Subcutaneous abdominal adipose tissue (tissue), 5 donors: ENCODE measurements around the gene STK25.

Source experiments
- H3K27ac ChIP-seq: one replicate; pipeline ENCODE4 v1.7.0; 2013; ENCODE audit warnings: low read depth, mild to moderate bottlenecking, inconsistent platforms, low read length, moderate library complexity
- H3K27me3 ChIP-seq, 5 donors: one replicate each; pipeline ENCODE4 v1.7.0; 2013; ENCODE audit warnings: low read length in 5 of 5, inconsistent platforms in 1 of 5; ENCODE audit not compliant: control insufficient read depth in 5 of 5, insufficient read depth in 4 of 5
- H3K36me3 ChIP-seq, 5 donors: one replicate each; pipeline ENCODE4 v1.7.0; 2013; ENCODE audit warnings: low read length in 5 of 5; ENCODE audit not compliant: control insufficient read depth in 5 of 5, insufficient read depth in 5 of 5
- H3K4me1 ChIP-seq, 5 donors: one replicate each; pipeline ENCODE4 v1.7.0; 2013; ENCODE audit warnings: low read length in 5 of 5, mild to moderate bottlenecking in 3 of 5, moderate library complexity in 1 of 5; ENCODE audit not compliant: control insufficient read depth in 5 of 5, insufficient read depth in 5 of 5
- H3K4me3 ChIP-seq, 5 donors: one replicate each; pipeline ENCODE4 v1.7.0; 2013; ENCODE audit warnings: low read length in 5 of 5, low read depth in 1 of 5
- H3K9ac ChIP-seq, 5 donors: one replicate each; pipeline ENCODE4 v1.7.0; 2013; ENCODE audit warnings: low read length in 5 of 5, mild to moderate bottlenecking in 4 of 5, moderate library complexity in 3 of 5
- H3K9me3 ChIP-seq, 5 donors: one replicate each; pipeline ENCODE4 v1.7.0; 2013; ENCODE audit warnings: low read length in 5 of 5; ENCODE audit not compliant: control insufficient read depth in 5 of 5
- donor health status: healthy.
- donor health status: healthy.
- donor health status: healthy.
- donor health status: healthy.
- donor health status: healthy.

STK25 gene

DNA sequence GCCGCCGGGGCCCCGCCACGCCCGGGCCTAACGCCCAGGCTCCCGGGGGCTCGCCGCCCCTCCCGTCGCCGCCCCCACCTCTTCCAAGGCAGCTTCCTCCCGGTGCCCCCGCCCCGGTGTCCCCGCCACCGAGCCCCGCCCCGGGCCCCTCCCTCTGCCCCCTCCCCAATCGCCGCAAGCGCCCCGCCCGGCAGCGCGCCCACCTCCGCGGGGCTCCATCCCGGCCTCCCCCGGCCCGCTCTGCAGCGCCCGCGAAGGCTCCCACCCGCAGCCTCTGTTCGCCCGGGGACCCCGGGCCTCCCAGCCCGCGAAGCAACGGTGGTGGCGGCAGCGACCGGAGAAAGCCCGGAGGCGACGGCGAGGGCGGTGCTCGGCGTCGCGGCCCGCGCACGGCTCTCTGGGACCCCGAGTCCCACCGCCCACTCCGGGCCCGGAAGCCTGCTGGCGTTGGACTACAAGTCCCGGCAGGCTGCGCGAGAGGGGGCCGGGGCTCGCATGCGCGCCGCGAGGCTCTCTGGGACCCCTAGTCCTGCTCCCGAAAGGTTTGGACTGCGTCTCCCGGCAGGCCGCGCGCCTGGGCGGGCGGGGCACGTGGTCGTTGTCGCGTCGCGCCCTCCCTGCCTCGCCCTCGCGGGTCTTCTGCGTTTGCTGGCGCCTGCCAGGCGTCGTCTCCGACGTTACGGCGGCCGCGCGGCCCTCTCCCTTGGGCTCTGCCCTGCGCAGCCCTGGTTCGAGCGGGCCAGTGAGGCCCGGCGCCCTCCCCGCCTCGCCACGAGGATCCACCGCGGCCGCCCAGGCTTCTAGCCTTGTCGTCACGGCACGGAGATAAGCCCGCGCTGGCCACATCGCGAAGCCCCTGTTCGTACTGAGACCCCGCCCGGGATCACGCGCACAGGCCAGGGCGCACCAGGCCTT is at the start of gene STK25:
Gene STK25 (minus strand): TSS at position 345 of the 915 bp plus-strand sequence. CDS start 549 bp downstream, outside the sequence.
- H3K36me3 ChIP-seq = peaks cover 0 to 7% (median 0%) of the 10 kb centered on the region in 5 donors
- peak within 1 kb of the TSS; percentile 51 to 91 (median 80) for H3K4me3 ChIP-seq
- H3K27ac ChIP-seq = no peak within 1 kb of the TSS
- peaks cover 7 to 42% (median 35%) of the 10 kb centered on the region in 5 donors for H3K4me1 ChIP-seq
- no peaks in the 10 kb centered on the region for H3K9me3 ChIP-seq
- peak within 1 kb of the TSS in 4 of 5 donors; percentile 71 to 85 (median 76) for H3K9ac ChIP-seq
- H3K27me3 ChIP-seq = no peaks in the 10 kb centered on the region

DNA sequence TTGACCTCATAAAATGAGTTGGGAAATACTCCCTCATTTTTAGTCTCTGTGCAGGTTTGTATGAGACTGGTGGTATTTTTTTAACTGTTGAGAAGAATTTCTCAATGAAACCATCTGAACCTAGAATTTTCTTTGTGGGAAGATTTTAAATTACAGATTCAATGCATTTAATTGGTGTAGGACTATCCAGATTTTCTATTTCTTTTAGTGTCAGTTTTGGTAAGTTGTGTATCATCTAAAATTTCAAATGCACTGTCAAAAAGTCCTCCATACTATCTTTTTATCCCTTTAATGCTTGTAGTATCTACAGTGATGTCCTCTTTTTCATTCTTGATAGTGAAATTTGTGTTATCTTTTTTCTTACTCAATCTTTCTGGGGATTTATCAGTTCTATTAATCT is 48.4 kb upstream of the STK25 start:
- Histone ChIP-seq H3K9me3 (peaks cover 0 to 6% (median 5%) of the 10 kb centered on the region in 5 donors), H3K27ac (no peak overlapping the region), H3K9ac (no peak overlapping the region), H3K36me3 (no peaks in the 10 kb centered on the region), H3K4me1 (peaks cover 9 to 72% (median 67%) of the 10 kb centered on the region in 5 donors), H3K4me3 (no peak overlapping the region), H3K27me3 (no peaks in the 10 kb centered on the region)

DNA sequence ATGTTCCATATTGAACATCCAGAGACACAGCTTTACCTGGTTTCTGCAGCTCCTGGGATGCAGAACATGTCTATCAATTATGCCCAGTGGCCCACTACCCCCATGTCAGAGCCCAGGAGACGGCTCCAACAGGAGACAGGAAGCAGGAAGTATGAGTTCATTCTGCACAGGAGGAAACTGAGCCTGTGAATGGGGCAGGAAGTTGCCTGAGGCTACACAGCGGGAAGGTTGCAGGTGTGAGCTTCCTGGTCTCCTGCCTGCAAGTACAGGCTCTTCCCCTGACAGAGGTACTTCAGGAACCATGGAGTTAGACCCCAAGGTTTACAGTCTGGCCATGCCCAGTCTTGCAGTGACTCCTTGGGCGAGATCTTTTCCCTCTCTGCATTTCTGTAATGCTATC is 47.3 kb upstream of the STK25 start:
- no peak overlapping the region for H3K9ac ChIP-seq
- peaks cover 0 to 6% (median 5%) of the 10 kb centered on the region in 5 donors for H3K9me3 ChIP-seq
- H3K36me3 ChIP-seq = no peaks in the 10 kb centered on the region
- H3K4me3 ChIP-seq = peak overlapping the region in 1 of 5 donors; percentile 29
- H3K27me3 ChIP-seq = no peaks in the 10 kb centered on the region
- H3K27ac ChIP-seq = peak overlapping the region; percentile 55
- H3K4me1 ChIP-seq = peaks cover 8 to 73% (median 66%) of the 10 kb centered on the region in 5 donors

DNA sequence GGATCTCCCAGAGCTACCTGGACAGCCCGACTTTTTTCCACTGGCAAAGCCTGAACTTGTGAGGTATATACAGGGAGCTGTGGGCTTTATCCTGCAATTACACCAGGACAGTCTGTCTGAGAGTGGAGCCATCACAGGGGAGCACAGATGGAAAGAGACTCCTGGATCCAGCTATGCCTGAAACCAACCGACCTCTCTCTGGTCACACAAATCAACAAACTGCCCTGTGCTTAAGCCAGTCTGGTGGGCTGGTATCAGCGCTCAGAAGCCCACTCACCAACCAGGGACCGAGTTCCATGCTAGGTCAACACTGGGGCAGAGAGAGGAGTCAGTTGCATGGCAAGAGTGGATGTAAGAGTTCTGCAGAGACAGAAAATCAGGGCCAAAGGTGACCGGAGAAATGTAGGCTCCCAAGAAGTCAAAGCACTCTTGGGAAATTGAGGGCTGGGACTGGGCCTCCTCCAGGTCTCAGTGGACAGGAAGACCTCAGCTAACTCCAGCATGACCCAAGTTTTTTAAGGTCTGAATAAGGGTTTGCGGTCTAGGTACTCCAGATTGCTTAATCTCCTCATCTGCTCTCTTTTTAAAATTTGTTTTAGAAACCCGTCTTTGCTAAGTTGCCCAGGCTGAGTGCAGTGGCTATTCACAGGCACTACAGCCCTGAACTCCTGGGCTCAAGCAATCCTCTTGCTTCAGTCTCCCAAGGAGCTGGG is 46.4 kb upstream of the STK25 start:
- H3K36me3 ChIP-seq = no peaks in the 10 kb centered on the region
- H3K9me3 ChIP-seq = peaks cover 0 to 6% (median 5%) of the 10 kb centered on the region in 5 donors
- peaks cover 6 to 70% (median 64%) of the 10 kb centered on the region in 5 donors for H3K4me1 ChIP-seq
- H3K27me3 ChIP-seq = no peaks in the 10 kb centered on the region
- peak overlapping the region in 1 of 5 donors; percentile 42 for H3K4me3 ChIP-seq
- peak overlapping the region; percentile 55 for H3K27ac ChIP-seq
- H3K9ac ChIP-seq = peak overlapping the region in 1 of 5 donors; percentile 2

DNA sequence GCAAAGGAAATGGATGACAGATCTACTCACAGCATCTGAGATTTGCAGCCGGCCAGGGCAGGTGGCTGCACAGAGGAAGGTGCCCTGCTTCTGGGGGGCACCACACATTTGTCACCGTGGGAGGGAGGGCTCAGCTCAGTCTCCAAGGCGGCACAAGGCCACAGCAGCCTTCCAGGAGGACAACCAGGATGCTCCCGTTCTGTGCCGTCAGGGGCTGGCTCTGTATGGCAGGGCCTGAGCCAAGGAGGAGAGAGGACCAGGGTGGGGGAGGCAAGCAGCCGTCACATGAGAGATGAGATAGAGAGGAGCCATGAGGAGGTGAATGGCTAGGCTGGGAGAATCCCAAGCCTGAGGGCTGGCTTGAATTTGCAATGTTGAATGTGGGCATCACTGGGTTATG is 45.6 kb upstream of the STK25 start:
- Histone ChIP-seq H3K9me3 (peaks cover 0 to 6% (median 5%) of the 10 kb centered on the region in 5 donors), H3K9ac (no peak overlapping the region), H3K36me3 (no peaks in the 10 kb centered on the region), H3K4me3 (no peak overlapping the region), H3K27me3 (no peaks in the 10 kb centered on the region), H3K27ac (peak overlapping the region; percentile 55), H3K4me1 (peaks cover 8 to 68% (median 61%) of the 10 kb centered on the region in 5 donors)

DNA sequence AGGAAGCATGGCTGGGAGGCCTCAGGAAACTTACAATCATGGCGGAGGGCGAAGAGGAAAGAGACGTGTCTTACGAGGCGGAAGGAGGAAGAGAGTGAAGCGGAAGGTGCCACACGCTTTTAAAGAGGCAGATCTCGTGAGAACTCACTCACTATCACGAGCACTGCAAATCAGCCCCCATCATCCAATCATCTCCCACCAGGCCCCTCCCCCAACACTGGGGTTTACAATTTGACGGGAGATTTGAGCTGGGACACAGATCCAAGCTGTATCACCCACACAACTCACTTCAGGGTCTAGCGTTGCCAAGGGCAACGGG is 45.1 kb upstream of the STK25 start:
- peaks cover 8 to 68% (median 61%) of the 10 kb centered on the region in 5 donors for H3K4me1 ChIP-seq
- H3K27ac ChIP-seq = peak overlapping the region; percentile 55
- no peak overlapping the region for H3K9ac ChIP-seq
- H3K27me3 ChIP-seq = no peaks in the 10 kb centered on the region
- peaks cover 0 to 6% (median 5%) of the 10 kb centered on the region in 5 donors for H3K9me3 ChIP-seq
- H3K4me3 ChIP-seq = no peak overlapping the region
- no peaks in the 10 kb centered on the region for H3K36me3 ChIP-seq

DNA sequence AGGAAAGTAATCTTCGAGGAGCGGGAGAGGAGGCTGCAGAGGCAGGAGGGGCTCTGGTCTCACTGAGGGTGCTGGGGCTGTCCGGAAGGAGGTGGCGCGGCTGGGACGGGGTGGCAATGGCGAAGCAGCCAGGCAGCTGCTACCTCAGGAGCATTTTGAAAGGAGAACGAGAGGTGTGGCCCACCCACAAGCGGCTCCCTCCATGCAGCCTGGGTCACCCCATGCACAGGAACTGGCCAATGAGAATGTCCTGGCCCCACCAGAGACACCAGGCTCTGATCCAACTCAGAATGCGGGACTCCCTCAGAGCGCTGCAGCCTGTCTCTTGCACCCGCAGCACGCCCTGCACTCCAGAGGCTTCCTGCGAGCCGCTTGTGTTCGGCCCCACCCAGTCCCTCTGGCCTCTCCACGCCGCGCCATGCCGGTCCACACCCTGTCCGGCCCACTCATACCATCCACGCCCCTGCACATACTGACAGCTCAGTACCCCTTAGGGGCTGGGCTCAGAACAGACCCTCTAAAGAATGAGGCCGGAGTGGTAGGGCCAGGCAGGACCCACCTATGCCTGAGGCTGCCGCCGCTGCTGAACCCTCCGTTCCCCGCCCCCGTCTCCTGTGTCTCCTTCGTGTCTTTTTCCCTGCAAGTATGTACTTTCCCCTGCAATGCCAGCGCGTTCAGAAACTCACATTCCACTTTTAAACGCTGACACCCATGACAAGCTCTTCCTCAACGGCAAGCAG is 43.8 kb upstream of the STK25 start:
- Histone ChIP-seq H3K9me3 (peaks cover 0 to 6% (median 5%) of the 10 kb centered on the region in 5 donors), H3K9ac (peak overlapping the region in 1 of 5 donors; percentile 47), H3K4me1 (peaks cover 10 to 65% (median 57%) of the 10 kb centered on the region in 5 donors), H3K36me3 (no peaks in the 10 kb centered on the region), H3K27ac (peak overlapping the region; percentile 67), H3K4me3 (peak overlapping the region; percentile 22 to 59 (median 50)), H3K27me3 (no peaks in the 10 kb centered on the region)

DNA sequence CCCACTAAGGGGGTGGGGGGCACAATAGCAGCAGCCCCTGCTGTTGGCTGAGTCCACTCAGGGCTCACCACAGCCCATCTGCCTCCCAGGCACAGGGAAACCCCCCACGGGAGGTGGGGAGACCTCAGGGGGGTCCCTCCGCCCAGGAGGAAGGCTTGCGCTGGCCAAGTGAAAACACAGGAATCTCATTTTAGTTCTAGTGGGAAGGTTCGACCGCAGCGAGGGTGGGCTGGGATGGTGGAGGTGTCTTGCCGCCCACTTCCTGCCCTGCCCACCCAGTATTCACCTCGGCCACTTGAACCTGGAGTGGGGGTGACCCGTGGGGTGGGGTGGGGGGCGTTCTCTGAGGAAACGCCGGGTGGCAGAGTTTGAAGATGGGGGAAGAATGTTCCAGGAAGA is 43.2 kb upstream of the STK25 start:
- no peaks in the 10 kb centered on the region for H3K36me3 ChIP-seq
- peak overlapping the region in 2 of 5 donors; percentile 43 to 59 for H3K4me3 ChIP-seq
- no peak overlapping the region for H3K9ac ChIP-seq
- peaks cover 14 to 70% (median 62%) of the 10 kb centered on the region in 5 donors for H3K4me1 ChIP-seq
- peaks cover 0 to 5% (median 2%) of the 10 kb centered on the region in 5 donors for H3K9me3 ChIP-seq
- peak overlapping the region; percentile 67 for H3K27ac ChIP-seq
- no peaks in the 10 kb centered on the region for H3K27me3 ChIP-seq

DNA sequence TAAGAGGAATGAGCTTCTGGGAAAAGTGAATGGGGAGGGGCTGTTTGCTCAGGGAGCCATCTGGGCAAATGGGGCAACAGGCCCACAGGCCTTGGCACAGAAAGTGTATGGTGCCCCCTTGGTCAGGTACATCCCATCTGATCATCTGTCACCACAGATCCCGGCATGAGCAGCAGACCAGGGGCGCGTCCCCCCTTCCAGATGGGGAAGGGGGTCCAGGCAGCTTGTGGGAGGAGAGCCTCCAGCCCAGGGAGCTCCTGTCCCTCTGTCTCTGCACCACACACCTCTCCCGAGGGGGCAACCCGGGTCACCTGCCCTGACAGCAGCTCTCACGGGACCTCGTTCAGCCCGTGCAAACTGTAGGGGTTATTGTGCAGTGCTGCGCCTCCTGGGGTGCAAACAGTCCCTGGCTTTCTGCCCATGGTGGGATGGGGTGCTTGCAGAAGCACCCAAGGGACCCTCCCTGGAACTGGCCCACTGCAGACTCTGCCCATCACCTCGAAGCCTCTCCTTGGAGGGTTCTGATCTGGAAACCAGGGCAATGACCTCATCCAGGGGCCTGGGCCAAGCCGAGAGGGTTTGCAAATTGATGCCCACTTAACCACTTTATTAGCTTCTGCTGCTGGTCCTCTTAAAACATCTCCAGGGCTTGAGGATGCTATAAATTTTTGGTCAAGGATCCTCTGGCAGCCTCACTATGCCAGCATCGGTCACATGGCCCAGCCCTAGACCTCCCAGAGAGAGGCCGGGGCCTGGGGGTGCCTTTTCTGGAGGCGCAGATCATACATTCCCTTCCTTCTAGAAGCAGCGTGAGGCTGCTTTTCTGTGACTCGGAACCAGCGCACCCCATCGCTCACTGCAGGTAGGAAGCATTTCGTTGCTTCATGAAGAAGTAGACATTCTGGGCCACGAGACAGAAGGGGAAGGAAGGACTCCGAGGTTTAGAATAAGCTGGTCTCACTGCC is 42.5 kb upstream of the STK25 start:
- Histone ChIP-seq H3K27ac (peak overlapping the region; percentile 67), H3K4me1 (peaks cover 14 to 71% (median 61%) of the 10 kb centered on the region in 5 donors), H3K4me3 (no peak overlapping the region), H3K9ac (no peak overlapping the region), H3K9me3 (peaks cover 0 to 2% (median 0%) of the 10 kb centered on the region in 5 donors), H3K27me3 (no peaks in the 10 kb centered on the region), H3K36me3 (no peaks in the 10 kb centered on the region)
